Keratinocyte (primary cell): Measurements from ENCODE around the gene PYGM.

Source experiments
- EZH2 ChIP-seq: IDR thresholded peaks from one replicate; pipeline ENCODE4 v1.6.1; 2012; ENCODE audit warnings: inconsistent platforms, mild to moderate bottlenecking, low read length, moderate library complexity
- TF ChIP-seq, protein P1 (sequence below), 3 experiments: IDR thresholded peaks in 1 of 3; conservative IDR thresholded peaks in 1 of 3; optimal IDR thresholded peaks in 1 of 3; 2 replicates in 2 of 3; 3 replicates in 1 of 3; pipeline versions ENCODE3 to v1.5.1; 2011; ENCODE audit warnings: low read length in 3 of 3, mild to moderate bottlenecking in 3 of 3, moderate library complexity in 2 of 3, control low read depth in 1 of 3, inconsistent platforms in 1 of 3; ENCODE audit not compliant: insufficient read depth in 2 of 3; ENCODE audit errors: extremely low read depth in 1 of 3

- TF ChIP-seq, protein P1, sequence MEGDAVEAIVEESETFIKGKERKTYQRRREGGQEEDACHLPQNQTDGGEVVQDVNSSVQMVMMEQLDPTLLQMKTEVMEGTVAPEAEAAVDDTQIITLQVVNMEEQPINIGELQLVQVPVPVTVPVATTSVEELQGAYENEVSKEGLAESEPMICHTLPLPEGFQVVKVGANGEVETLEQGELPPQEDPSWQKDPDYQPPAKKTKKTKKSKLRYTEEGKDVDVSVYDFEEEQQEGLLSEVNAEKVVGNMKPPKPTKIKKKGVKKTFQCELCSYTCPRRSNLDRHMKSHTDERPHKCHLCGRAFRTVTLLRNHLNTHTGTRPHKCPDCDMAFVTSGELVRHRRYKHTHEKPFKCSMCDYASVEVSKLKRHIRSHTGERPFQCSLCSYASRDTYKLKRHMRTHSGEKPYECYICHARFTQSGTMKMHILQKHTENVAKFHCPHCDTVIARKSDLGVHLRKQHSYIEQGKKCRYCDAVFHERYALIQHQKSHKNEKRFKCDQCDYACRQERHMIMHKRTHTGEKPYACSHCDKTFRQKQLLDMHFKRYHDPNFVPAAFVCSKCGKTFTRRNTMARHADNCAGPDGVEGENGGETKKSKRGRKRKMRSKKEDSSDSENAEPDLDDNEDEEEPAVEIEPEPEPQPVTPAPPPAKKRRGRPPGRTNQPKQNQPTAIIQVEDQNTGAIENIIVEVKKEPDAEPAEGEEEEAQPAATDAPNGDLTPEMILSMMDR (optimal IDR thresholded peaks at IDR 0.05 in 1 of 3, IDR thresholded peaks at IDR 0.05 in 1 of 3, conservative IDR thresholded peaks at IDR 0.05 in 1 of 3; ENCODE audit: extremely low read depth in 1 of 3, insufficient read depth in 2 of 3, low read length in 3 of 3) = no peak
- no peak for TF ChIP-seq EZH2
Measured at GRCh38 chr11:64762674-64763525, 3.1 kb upstream of the PYGM start.
